Measurements from ENCODE around the gene PAX5. TPM values are rescaled to one million over a fixed set of nuclear protein-coding genes. Genes with fewer than 3 reads are reported as not detected.

The PAX5 gene
- total and polyA plus RNA-seq, 2 of the 13 experiments (the other 11 are each of a cell fraction or from before 2014, with no cell fraction given): not detected

- TF ChIP-seq, protein P1, sequence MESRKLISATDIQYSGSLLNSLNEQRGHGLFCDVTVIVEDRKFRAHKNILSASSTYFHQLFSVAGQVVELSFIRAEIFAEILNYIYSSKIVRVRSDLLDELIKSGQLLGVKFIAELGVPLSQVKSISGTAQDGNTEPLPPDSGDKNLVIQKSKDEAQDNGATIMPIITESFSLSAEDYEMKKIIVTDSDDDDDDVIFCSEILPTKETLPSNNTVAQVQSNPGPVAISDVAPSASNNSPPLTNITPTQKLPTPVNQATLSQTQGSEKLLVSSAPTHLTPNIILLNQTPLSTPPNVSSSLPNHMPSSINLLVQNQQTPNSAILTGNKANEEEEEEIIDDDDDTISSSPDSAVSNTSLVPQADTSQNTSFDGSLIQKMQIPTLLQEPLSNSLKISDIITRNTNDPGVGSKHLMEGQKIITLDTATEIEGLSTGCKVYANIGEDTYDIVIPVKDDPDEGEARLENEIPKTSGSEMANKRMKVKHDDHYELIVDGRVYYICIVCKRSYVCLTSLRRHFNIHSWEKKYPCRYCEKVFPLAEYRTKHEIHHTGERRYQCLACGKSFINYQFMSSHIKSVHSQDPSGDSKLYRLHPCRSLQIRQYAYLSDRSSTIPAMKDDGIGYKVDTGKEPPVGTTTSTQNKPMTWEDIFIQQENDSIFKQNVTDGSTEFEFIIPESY (CRISPR knock-in tag; IDR thresholded peaks at IDR 0.05): no peak
- TF ChIP-seq PBX2 (CRISPR knock-in tag; IDR thresholded peaks at IDR 0.05): no peak
- 0 out of 2 replicates have a peak, but pooled peaks have one; percentile 10 for TF ChIP-seq ZSCAN21 (CRISPR knock-in tag; IDR thresholded peaks at IDR 0.05; ENCODE audit: borderline replicate concordance)
- TF ChIP-seq, protein P2, sequence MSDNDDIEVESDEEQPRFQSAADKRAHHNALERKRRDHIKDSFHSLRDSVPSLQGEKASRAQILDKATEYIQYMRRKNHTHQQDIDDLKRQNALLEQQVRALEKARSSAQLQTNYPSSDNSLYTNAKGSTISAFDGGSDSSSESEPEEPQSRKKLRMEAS (IDR thresholded peaks at IDR 0.05): no peak
- TF ChIP-seq GATAD2A (CRISPR knock-in tag; IDR thresholded peaks at IDR 0.05): 0 out of 2 replicates have a peak, but pooled peaks have one; percentile 10
- TF ChIP-seq ZNF737 (CRISPR knock-in tag; IDR thresholded peaks at IDR 0.05; ENCODE audit: borderline replicate concordance): no peak
Measured at GRCh38 chr9:36866840-36867239, 167.2 kb downstream of the PAX5 start (continued).

- Histone ChIP-seq H3K79me2 (ENCODE audit: insufficient read depth, low read length) (no peaks in the 10 kb centered on the region), H4K20me1 (ENCODE audit: insufficient read depth, low read length) (no peaks in the 10 kb centered on the region), H3K27me3 (ENCODE audit: control insufficient read depth in 1 of 2, insufficient read depth in 2 of 2, low read length in 2 of 2) (peaks cover 2 to 50% of the 10 kb centered on the region in 2 experiments; a peak in 4 of 5 replicates), H3K4me3 (replicated peaks in 1 of 3; ENCODE audit: insufficient read depth in 1 of 3, low read depth in 2 of 3, low read length in 3 of 3) (no peak overlapping the region), H3K4me2 (ENCODE audit: low read depth, low read length) (0 out of 2 replicates have a peak overlapping the region, but pooled peaks have one; percentile 65), H3K9ac (ENCODE audit: insufficient read depth, low read depth, low read length) (no peak overlapping the region), H3K9me3 (ENCODE audit: low read length) (no peaks in the 10 kb centered on the region), H2AFZ (ENCODE audit: low read length) (no peak overlapping the region), H3K27ac (ENCODE audit: extremely low read length, insufficient read depth, low read length) (no peak overlapping the region), H3K36me3 (replicated peaks in 1 of 2; ENCODE audit: control insufficient read depth in 1 of 2, insufficient read depth in 2 of 2, low read length in 2 of 2) (no peaks in the 10 kb centered on the region), H3K4me1 (ENCODE audit: insufficient read depth, low read length) (peaks cover 61% of the 10 kb centered on the region)
- DNase-seq (ENCODE audit: low spot score): no peak
- in situ Hi-C loops (cut with HindIII; ENCODE audit: extremely low pct_ligation_motif_present, low pct_unique_long_range_greater_than_20kb): no loop called here
- intact Hi-C loops (cut with micrococcal nuclease; ENCODE audit: unreplicated experiment): loop anchor here (5.0 kb wide), 1 partner anchor 551 kb away; no protein-coding TSS in a partner anchor
- CTCF ChIA-PET (ENCODE audit: low intra/inter-chr PET ratio, low total read pairs): no interaction called here
- BruUV-seq (replicated peaks): no TSS peak
- ATAC-seq: no peak
- FAIRE-seq: no peak
- WGBS (ENCODE audit: low lambda C conversion rate): 61% methylated on average over 18 of the region's 20 CpGs
- POLR2A ChIA-PET: interaction anchor here (0.6 to 1.6 kb wide), 3 partner anchors 25 to 255 kb away, joined by 3 to 4 read pairs (median 4); no protein-coding TSS in a partner anchor
- TF ChIP-seq KDM6A (CRISPR knock-in tag; IDR thresholded peaks at IDR 0.05; ENCODE audit: low read depth): no peak
- TF ChIP-seq, protein P3, sequence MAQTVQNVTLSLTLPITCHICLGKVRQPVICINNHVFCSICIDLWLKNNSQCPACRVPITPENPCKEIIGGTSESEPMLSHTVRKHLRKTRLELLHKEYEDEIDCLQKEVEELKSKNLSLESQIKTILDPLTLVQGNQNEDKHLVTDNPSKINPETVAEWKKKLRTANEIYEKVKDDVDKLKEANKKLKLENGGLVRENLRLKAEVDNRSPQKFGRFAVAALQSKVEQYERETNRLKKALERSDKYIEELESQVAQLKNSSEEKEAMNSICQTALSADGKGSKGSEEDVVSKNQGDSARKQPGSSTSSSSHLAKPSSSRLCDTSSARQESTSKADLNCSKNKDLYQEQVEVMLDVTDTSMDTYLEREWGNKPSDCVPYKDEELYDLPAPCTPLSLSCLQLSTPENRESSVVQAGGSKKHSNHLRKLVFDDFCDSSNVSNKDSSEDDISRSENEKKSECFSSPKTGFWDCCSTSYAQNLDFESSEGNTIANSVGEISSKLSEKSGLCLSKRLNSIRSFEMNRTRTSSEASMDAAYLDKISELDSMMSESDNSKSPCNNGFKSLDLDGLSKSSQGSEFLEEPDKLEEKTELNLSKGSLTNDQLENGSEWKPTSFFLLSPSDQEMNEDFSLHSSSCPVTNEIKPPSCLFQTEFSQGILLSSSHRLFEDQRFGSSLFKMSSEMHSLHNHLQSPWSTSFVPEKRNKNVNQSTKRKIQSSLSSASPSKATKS (CRISPR knock-in tag; IDR thresholded peaks at IDR 0.05): no peak
- TF ChIP-seq NFE2L1 (CRISPR knock-in tag; IDR thresholded peaks at IDR 0.05; ENCODE audit: borderline replicate concordance): no peak
- TF ChIP-seq IKZF1 (IDR thresholded peaks at IDR 0.05): no peak
- no peak for TF ChIP-seq MEF2D (CRISPR knock-in tag; IDR thresholded peaks at IDR 0.05)
- no peak for TF ChIP-seq MTF1 (CRISPR knock-in tag; IDR thresholded peaks at IDR 0.05)
- TF ChIP-seq MIXL1 (CRISPR knock-in tag; IDR thresholded peaks at IDR 0.05): no peak
- TF ChIP-seq ASH2L (IDR thresholded peaks at IDR 0.05; ENCODE audit: insufficient read length, low read depth, low read length): no peak
- TF ChIP-seq SIX4 (CRISPR knock-in tag; IDR thresholded peaks at IDR 0.05): no peak
- TF ChIP-seq REXO4 (CRISPR knock-in tag; IDR thresholded peaks at IDR 0.05; ENCODE audit: borderline replicate concordance): no peak
- TF ChIP-seq NFIB (CRISPR knock-in tag; IDR thresholded peaks at IDR 0.05; ENCODE audit: borderline replicate concordance): no peak
Measured at GRCh38 chr9:36865731-36866635, 168.1 kb downstream of the PAX5 start.

Data from HepG2 (cell line).